K562 (cell line): ENCODE measurements around the gene PIK3CG. TPM values are rescaled to one million over a fixed set of nuclear protein-coding genes. Genes with fewer than 3 reads are reported as not detected.

ENCODE experiments used
- CBX8 ChIP-seq: fragments of 200-600 bp; sonication (generic); IDR thresholded peaks from 2 replicates; pipeline ENCODE4 v1.6.1; 2012; ENCODE audit warnings: borderline replicate concordance, mixed run types, low read depth, mild to moderate bottlenecking, moderate library complexity, mixed read lengths, low read length, control low read depth, inconsistent platforms; ENCODE audit not compliant: poor library complexity, severe bottlenecking; ENCODE audit errors: extremely low read depth
- FOXA1 ChIP-seq: fragments of 450-650 bp; IDR thresholded peaks from 2 replicates; pipeline ENCODE4 v1.6.1; 2016; ENCODE audit warnings: mild to moderate bottlenecking, borderline replicate concordance
- FOXJ3 ChIP-seq: sonication (generic); formaldehyde crosslinking; IDR thresholded peaks from 2 replicates; pipeline ENCODE4 v1.4.0; 2020; ENCODE audit warnings: mild to moderate bottlenecking, missing genetic modification reagents
- FUS ChIP-seq: fragments of 200-400 bp; formaldehyde crosslinking; optimal IDR thresholded peaks from 2 replicates; pipeline ENCODE3; 2017; ENCODE audit warnings: low read depth, low read length
- IRF2 ChIP-seq: sonication (generic); formaldehyde crosslinking; IDR thresholded peaks from 2 replicates; pipeline ENCODE4 v1.8.1; 2022; ENCODE audit warnings: mild to moderate bottlenecking, missing genetic modification reagents
- MBD1 ChIP-seq: fragments of 250-450 bp; sonication (Bioruptor Pico); IDR thresholded peaks from 2 replicates; pipeline ENCODE4 v1.8.0; 2022; ENCODE audit warnings: inconsistent platforms
- RFX7 ChIP-seq: fragments of 250-450 bp; sonication (Bioruptor Pico); IDR thresholded peaks from 2 replicates; pipeline ENCODE4 v1.5.1; 2021; ENCODE audit warnings: mild to moderate bottlenecking
- SAP30 ChIP-seq: fragments of 200-600 bp; sonication (generic); IDR thresholded peaks from 2 replicates; pipeline ENCODE4 v1.6.1; 2012; ENCODE audit warnings: borderline replicate concordance, low read depth, mild to moderate bottlenecking, moderate library complexity, low read length, control low read depth, inconsistent platforms; ENCODE audit not compliant: insufficient read depth, poor library complexity, severe bottlenecking
- TEAD4 ChIP-seq, 2 experiments: sonication (generic) in 1 of 2; formaldehyde crosslinking in 1 of 2; IDR thresholded peaks; 2 replicates each; pipeline versions ENCODE4 v1.6.1 to v1.8.0; 2012 to 2022; ENCODE audit warnings: borderline replicate concordance in 1 of 2, inconsistent platforms in 1 of 2, low read length in 1 of 2, mild to moderate bottlenecking in 1 of 2, missing genetic modification reagents in 1 of 2
- ZBTB11 ChIP-seq, 3 experiments: fragments of 200-800 bp in 1 of 3; fragments of 250-450 bp in 1 of 3; fragments of 450-650 bp in 1 of 3; sonication (Bioruptor Pico) in 1 of 3; sonication (Bioruptor generic) in 1 of 3; formaldehyde crosslinking in 1 of 3; IDR thresholded peaks; 2 replicates each; pipeline versions ENCODE4 v1.6.1 to v1.8.0; 2016 to 2022; ENCODE audit warnings: mild to moderate bottlenecking in 2 of 3, missing genetic modification characterization in 2 of 3, missing compliant biosample characterization in 1 of 3, moderate library complexity in 1 of 3
- ZKSCAN3 ChIP-seq: fragments of 250-450 bp; sonication (Bioruptor Pico); IDR thresholded peaks from 2 replicates; pipeline ENCODE4 v1.4.0; 2020
- ZNF551 ChIP-seq: fragments of 250-450 bp; sonication (Bioruptor Pico); IDR thresholded peaks from 2 replicates; pipeline ENCODE4 v1.5.0; 2021; ENCODE audit warnings: mild to moderate bottlenecking, moderate library complexity
- polyA plus RNA-seq, 8 experiments: library from polyadenylated mRNA; depleted of rRNA in 4 of 8; stranded (reverse) in 5 of 8; unstranded in 3 of 8; fragments of >200 nt; fragmentation: Nextera tagmentation in 2 of 8; fragmentation: Illumina TruSeq in 1 of 8; extraction: Ambion mirVana in 2 of 8; extraction: Trizol in 1 of 8; gene quantifications; 2 replicates each; pipeline versions ENCODE4 v1.2.1 to v1.2.3, GENCODE V29; 2011 to 2014; ENCODE audit warnings: inconsistent platforms in 1 of 8, missing spikeins in 1 of 8
- total RNA-seq, 7 experiments: library from RNA; depleted of rRNA in 6 of 7; stranded (reverse); fragments of >200 nt in 6 of 7; fragmentation: Illumina TruSeq in 2 of 7; extraction: Trizol in 2 of 7; gene quantifications; 2 replicates each; pipeline versions ENCODE4 v1.2.1 to v1.2.3, GENCODE V29; 2011 to 2021; ENCODE audit warnings: low replicate concordance in 1 of 7
- TF ChIP-seq, protein P1 (sequence below): fragments of 200-800 bp; sonication (Bioruptor generic); IDR thresholded peaks from 2 replicates; pipeline ENCODE4 v1.6.1; 2017; ENCODE audit warnings: missing genetic modification characterization, missing compliant biosample characterization
- TF ChIP-seq, protein P2 (sequence below): fragments of 250-450 bp; sonication (Bioruptor Pico); IDR thresholded peaks from 2 replicates; pipeline ENCODE4 v1.5.0; 2021; ENCODE audit warnings: mild to moderate bottlenecking, borderline replicate concordance
- TF ChIP-seq, protein P3 (sequence below): sonication (generic); formaldehyde crosslinking; IDR thresholded peaks from 2 replicates; pipeline ENCODE4 v1.9.0; 2022; ENCODE audit warnings: mild to moderate bottlenecking, missing genetic modification reagents

The PIK3CG gene
- total and polyA plus RNA-seq, 9 of the 15 experiments (the other 6 are each of a cell fraction or from before 2014, with no cell fraction given), result 5.3 to 42.5 (median 29.0) TPM

- TF ChIP-seq CBX8 (no peak), ZKSCAN3 (no peak), ZNF551 (CRISPR knock-in tag) (no peak), SAP30 (no peak), MBD1 (CRISPR knock-in tag) (no peak), TEAD4 (IDR thresholded peaks at IDR 0.05; ENCODE audit: low read length) (no peak), TEAD4 (CRISPR knock-in tag; IDR thresholded peaks at IDR 0.05; ENCODE audit: borderline replicate concordance) (no peak), IRF2 (CRISPR knock-in tag) (no peak), FOXJ3 (CRISPR knock-in tag) (peak; percentile 55; the same call in 1 of the 2 replicates), FOXA1 (no peak), ZBTB11 (CRISPR knock-in tag; IDR thresholded peaks at IDR 0.05) (no peak), RFX7 (no peak), FUS (no peak)
- TF ChIP-seq, protein P1, sequence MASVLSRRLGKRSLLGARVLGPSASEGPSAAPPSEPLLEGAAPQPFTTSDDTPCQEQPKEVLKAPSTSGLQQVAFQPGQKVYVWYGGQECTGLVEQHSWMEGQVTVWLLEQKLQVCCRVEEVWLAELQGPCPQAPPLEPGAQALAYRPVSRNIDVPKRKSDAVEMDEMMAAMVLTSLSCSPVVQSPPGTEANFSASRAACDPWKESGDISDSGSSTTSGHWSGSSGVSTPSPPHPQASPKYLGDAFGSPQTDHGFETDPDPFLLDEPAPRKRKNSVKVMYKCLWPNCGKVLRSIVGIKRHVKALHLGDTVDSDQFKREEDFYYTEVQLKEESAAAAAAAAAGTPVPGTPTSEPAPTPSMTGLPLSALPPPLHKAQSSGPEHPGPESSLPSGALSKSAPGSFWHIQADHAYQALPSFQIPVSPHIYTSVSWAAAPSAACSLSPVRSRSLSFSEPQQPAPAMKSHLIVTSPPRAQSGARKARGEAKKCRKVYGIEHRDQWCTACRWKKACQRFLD (CRISPR knock-in tag), result no peak; the same call in 1 of the 2 replicates
- TF ChIP-seq, protein P2, sequence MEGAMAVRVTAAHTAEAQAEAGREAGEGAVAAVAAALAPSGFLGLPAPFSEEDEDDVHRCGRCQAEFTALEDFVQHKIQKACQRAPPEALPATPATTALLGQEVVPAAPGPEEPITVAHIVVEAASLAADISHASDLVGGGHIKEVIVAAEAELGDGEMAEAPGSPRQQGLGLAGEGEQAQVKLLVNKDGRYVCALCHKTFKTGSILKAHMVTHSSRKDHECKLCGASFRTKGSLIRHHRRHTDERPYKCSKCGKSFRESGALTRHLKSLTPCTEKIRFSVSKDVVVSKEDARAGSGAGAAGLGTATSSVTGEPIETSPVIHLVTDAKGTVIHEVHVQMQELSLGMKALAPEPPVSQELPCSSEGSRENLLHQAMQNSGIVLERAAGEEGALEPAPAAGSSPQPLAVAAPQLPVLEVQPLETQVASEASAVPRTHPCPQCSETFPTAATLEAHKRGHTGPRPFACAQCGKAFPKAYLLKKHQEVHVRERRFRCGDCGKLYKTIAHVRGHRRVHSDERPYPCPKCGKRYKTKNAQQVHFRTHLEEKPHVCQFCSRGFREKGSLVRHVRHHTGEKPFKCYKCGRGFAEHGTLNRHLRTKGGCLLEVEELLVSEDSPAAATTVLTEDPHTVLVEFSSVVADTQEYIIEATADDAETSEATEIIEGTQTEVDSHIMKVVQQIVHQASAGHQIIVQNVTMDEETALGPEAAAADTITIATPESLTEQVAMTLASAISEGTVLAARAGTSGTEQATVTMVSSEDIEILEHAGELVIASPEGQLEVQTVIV, result no peak
- TF ChIP-seq, protein P3, sequence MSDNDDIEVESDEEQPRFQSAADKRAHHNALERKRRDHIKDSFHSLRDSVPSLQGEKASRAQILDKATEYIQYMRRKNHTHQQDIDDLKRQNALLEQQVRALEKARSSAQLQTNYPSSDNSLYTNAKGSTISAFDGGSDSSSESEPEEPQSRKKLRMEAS (CRISPR knock-in tag), result no peak
Measured at GRCh38 chr7:106871793-106872571, 6.9 kb downstream of the PIK3CG start (continued).
